Loucy (cell line): Measurements from ENCODE around the gene TCF7.

Source experiments
- CTCF ChIP-seq: fragments of 200-600 bp; sonication (generic); conservative IDR thresholded peaks from 2 replicates; pipeline ENCODE4 v1.5.1; 2014; ENCODE audit warnings: mild to moderate bottlenecking, antibody characterized with exemption, low read length
- EZH2phosphoT487 ChIP-seq: fragments of 200-600 bp; IDR thresholded peaks from 2 replicates; pipeline ENCODE4 v1.6.1; 2018; ENCODE audit warnings: antibody characterized with exemption, mild to moderate bottlenecking, moderate library complexity, borderline replicate concordance

GRCh38 chr5:134103397-134103796, 11.1 kb upstream of the TCF7 start:
- TF ChIP-seq CTCF (no peak), EZH2phosphoT487 (no peak)
